Measurements from ENCODE around the gene TRIM17.

TRIM17 gene

GRCh38 chr1:228408869-228409805, 7.5 kb downstream of the TRIM17 start:
- Histone ChIP-seq H3K9me3 (ENCODE audit: insufficient read depth, low read length) (no peaks in the 10 kb centered on the region), H3K4me3 (ENCODE audit: insufficient read length, low read depth) (no peak overlapping the region), H3K36me3 (ENCODE audit: insufficient read depth, insufficient read length, low read length) (peaks cover 47% of the 10 kb centered on the region), H3K4me1 (ENCODE audit: insufficient read depth, insufficient read length) (peaks cover 11% of the 10 kb centered on the region), H3K9ac (ENCODE audit: insufficient read length, low read depth) (no peak overlapping the region), H3K27me3 (ENCODE audit: insufficient read depth, insufficient read length) (peaks cover 7% of the 10 kb centered on the region)
- DNase-seq (ENCODE audit: low read depth, low spot score), result no peak
- TF ChIP-seq SUZ12 (IDR thresholded peaks at IDR 0.05; ENCODE audit: extremely low read depth, insufficient read depth, insufficient read length) (no peak), ZNF274 (IDR thresholded peaks at IDR 0.05; ENCODE audit: low read depth, low read length) (no peak), YY1 (IDR thresholded peaks at IDR 0.05; ENCODE audit: insufficient read depth, insufficient read length) (no peak)

GRCh38 chr1:228408041-228408868, 8.4 kb downstream of the TRIM17 start:
- no peak for DNase-seq (ENCODE audit: low read depth, low spot score)
- Histone ChIP-seq H3K4me3 (ENCODE audit: insufficient read length, low read depth) (peak overlapping the region; percentile 67), H3K27me3 (ENCODE audit: insufficient read depth, insufficient read length) (no peaks in the 10 kb centered on the region), H3K4me1 (ENCODE audit: insufficient read depth, insufficient read length) (peaks cover 14% of the 10 kb centered on the region), H3K9ac (ENCODE audit: insufficient read length, low read depth) (peak overlapping the region; percentile 83), H3K36me3 (ENCODE audit: insufficient read depth, insufficient read length, low read length) (peaks cover 49% of the 10 kb centered on the region), H3K9me3 (ENCODE audit: insufficient read depth, low read length) (no peaks in the 10 kb centered on the region)
- TF ChIP-seq YY1 (IDR thresholded peaks at IDR 0.05; ENCODE audit: insufficient read depth, insufficient read length) (no peak), SUZ12 (IDR thresholded peaks at IDR 0.05; ENCODE audit: extremely low read depth, insufficient read depth, insufficient read length) (no peak), ZNF274 (IDR thresholded peaks at IDR 0.05; ENCODE audit: low read depth, low read length) (no peak)

GRCh38 chr1:228407106-228408040, 9.3 kb downstream of the TRIM17 start:
- Histone ChIP-seq H3K36me3 (ENCODE audit: insufficient read depth, insufficient read length, low read length) (peaks cover 57% of the 10 kb centered on the region), H3K4me3 (ENCODE audit: insufficient read length, low read depth) (peak overlapping the region; percentile 67), H3K4me1 (ENCODE audit: insufficient read depth, insufficient read length) (peaks cover 19% of the 10 kb centered on the region), H3K9me3 (ENCODE audit: insufficient read depth, low read length) (no peaks in the 10 kb centered on the region), H3K9ac (ENCODE audit: insufficient read length, low read depth) (peak overlapping the region; percentile 83), H3K27me3 (ENCODE audit: insufficient read depth, insufficient read length) (no peaks in the 10 kb centered on the region)
- DNase-seq (ENCODE audit: low read depth, low spot score), result peak; percentile 57
- TF ChIP-seq YY1 (IDR thresholded peaks at IDR 0.05; ENCODE audit: insufficient read depth, insufficient read length), result no peak
- no peak for TF ChIP-seq SUZ12 (IDR thresholded peaks at IDR 0.05; ENCODE audit: extremely low read depth, insufficient read depth, insufficient read length)
- TF ChIP-seq ZNF274 (IDR thresholded peaks at IDR 0.05; ENCODE audit: low read depth, low read length), result no peak

- Histone ChIP-seq H3K9me3 (ENCODE audit: insufficient read depth, low read length) (no peaks in the 10 kb centered on the region), H3K9ac (ENCODE audit: insufficient read length, low read depth) (peak overlapping the region; percentile 98), H3K36me3 (ENCODE audit: insufficient read depth, insufficient read length, low read length) (peaks cover 58% of the 10 kb centered on the region), H3K4me3 (ENCODE audit: insufficient read length, low read depth) (peak overlapping the region; percentile 93), H3K4me1 (ENCODE audit: insufficient read depth, insufficient read length) (peaks cover 22% of the 10 kb centered on the region), H3K27me3 (ENCODE audit: insufficient read depth, insufficient read length) (no peaks in the 10 kb centered on the region)
- DNase-seq (ENCODE audit: low read depth, low spot score), result no peak
- TF ChIP-seq ZNF274 (IDR thresholded peaks at IDR 0.05; ENCODE audit: low read depth, low read length), result no peak
- TF ChIP-seq SUZ12 (IDR thresholded peaks at IDR 0.05; ENCODE audit: extremely low read depth, insufficient read depth, insufficient read length), result no peak
- TF ChIP-seq YY1 (IDR thresholded peaks at IDR 0.05; ENCODE audit: insufficient read depth, insufficient read length), result no peak
These were observed 10.8 kb downstream of the TRIM17 start for GRCh38 chr1:228405979-228406228.

GRCh38 chr1:228405200-228405978, 11.3 kb downstream of the TRIM17 start:
- Histone ChIP-seq H3K27me3 (ENCODE audit: insufficient read depth, insufficient read length) (no peaks in the 10 kb centered on the region), H3K9ac (ENCODE audit: insufficient read length, low read depth) (peak overlapping the region; percentile 98), H3K9me3 (ENCODE audit: insufficient read depth, low read length) (no peaks in the 10 kb centered on the region), H3K4me3 (ENCODE audit: insufficient read length, low read depth) (peak overlapping the region; percentile 93), H3K36me3 (ENCODE audit: insufficient read depth, insufficient read length, low read length) (peaks cover 58% of the 10 kb centered on the region), H3K4me1 (ENCODE audit: insufficient read depth, insufficient read length) (peaks cover 25% of the 10 kb centered on the region)
- TF ChIP-seq SUZ12 (IDR thresholded peaks at IDR 0.05; ENCODE audit: extremely low read depth, insufficient read depth, insufficient read length) (no peak), ZNF274 (IDR thresholded peaks at IDR 0.05; ENCODE audit: low read depth, low read length) (no peak), YY1 (IDR thresholded peaks at IDR 0.05; ENCODE audit: insufficient read depth, insufficient read length) (no peak)
- no peak for DNase-seq (ENCODE audit: low read depth, low spot score)

GRCh38 chr1:228404107-228404720, 12.4 kb downstream of the TRIM17 start:
- Histone ChIP-seq H3K27me3 (ENCODE audit: insufficient read depth, insufficient read length) (no peaks in the 10 kb centered on the region), H3K36me3 (ENCODE audit: insufficient read depth, insufficient read length, low read length) (peaks cover 64% of the 10 kb centered on the region), H3K4me1 (ENCODE audit: insufficient read depth, insufficient read length) (peaks cover 21% of the 10 kb centered on the region), H3K4me3 (ENCODE audit: insufficient read length, low read depth) (no peak overlapping the region), H3K9ac (ENCODE audit: insufficient read length, low read depth) (no peak overlapping the region), H3K9me3 (ENCODE audit: insufficient read depth, low read length) (no peaks in the 10 kb centered on the region)
- no peak for DNase-seq (ENCODE audit: low read depth, low spot score)
- TF ChIP-seq YY1 (IDR thresholded peaks at IDR 0.05; ENCODE audit: insufficient read depth, insufficient read length), result no peak
- TF ChIP-seq SUZ12 (IDR thresholded peaks at IDR 0.05; ENCODE audit: extremely low read depth, insufficient read depth, insufficient read length), result no peak
- TF ChIP-seq ZNF274 (IDR thresholded peaks at IDR 0.05; ENCODE audit: low read depth, low read length), result no peak
